ENCODE data around the gene STK10.
"Not testable (repeated sequence)": the region's sequence is repeated elsewhere in the genome, so short reads cannot be mapped to it uniquely, and the experiment has no call there.

The STK10 gene

GRCh38 chr5:172156541-172156994 is 31.5 kb downstream of the STK10 start:
- no peak overlapping the region for H3K4me3 ChIP-seq (ENCODE audit: low read length)
- H3K27ac ChIP-seq (ENCODE audit: low read length): no peak overlapping the region
- H2AFZ ChIP-seq (ENCODE audit: low read depth, low read length): no peak overlapping the region
- peaks cover 28% of the 10 kb centered on the region for H3K79me2 ChIP-seq (ENCODE audit: low read length)
- H3K4me1 ChIP-seq (ENCODE audit: low read length): peaks cover 22% of the 10 kb centered on the region
- H3K36me3 ChIP-seq (replicated peaks; ENCODE audit: low read depth, low read length): peaks cover 52% of the 10 kb centered on the region
- no peaks in the 10 kb centered on the region for H3K27me3 ChIP-seq (ENCODE audit: low read depth, low read length)
- peaks cover 46% of the 10 kb centered on the region for H4K20me1 ChIP-seq (ENCODE audit: insufficient read depth, low read length)
- TF ChIP-seq EZH2phosphoT487 (IDR thresholded peaks at IDR 0.05; ENCODE audit: low read depth): no peak
- TF ChIP-seq CTCF (IDR thresholded peaks at IDR 0.05; ENCODE audit: low read depth, low read length): no peak
- H3K9ac ChIP-seq (ENCODE audit: low read length): no peak overlapping the region
- H3K4me2 ChIP-seq (ENCODE audit: low read length): no peak overlapping the region
- no peaks in the 10 kb centered on the region for H3K9me3 ChIP-seq (ENCODE audit: insufficient read depth, low read length)

- not testable (repeated sequence) for H3K4me3 ChIP-seq (ENCODE audit: low read length); H3K9me3 ChIP-seq (ENCODE audit: insufficient read depth, low read length); H3K27ac ChIP-seq (ENCODE audit: low read length); H3K27me3 ChIP-seq (ENCODE audit: low read depth, low read length); H3K4me2 ChIP-seq (ENCODE audit: low read length); H2AFZ ChIP-seq (ENCODE audit: low read depth, low read length); H3K9ac ChIP-seq (ENCODE audit: low read length)
- Histone ChIP-seq H4K20me1 (ENCODE audit: insufficient read depth, low read length) (peaks cover 41% of the 10 kb centered on the region), H3K79me2 (ENCODE audit: low read length) (peaks cover 21% of the 10 kb centered on the region), H3K4me1 (ENCODE audit: low read length) (peaks cover 34% of the 10 kb centered on the region), H3K36me3 (replicated peaks; ENCODE audit: low read depth, low read length) (peaks cover 52% of the 10 kb centered on the region)
Observed at GRCh38 chr5:172155101-172155500, 32.9 kb downstream of the STK10 start.

GRCh38 chr5:172153695-172154094 is 34.3 kb downstream of the STK10 start:
- Histone ChIP-seq H4K20me1 (ENCODE audit: insufficient read depth, low read length) (peaks cover 34% of the 10 kb centered on the region), H3K27ac (ENCODE audit: low read length) (no peak overlapping the region), H3K36me3 (replicated peaks; ENCODE audit: low read depth, low read length) (peaks cover 49% of the 10 kb centered on the region), H3K4me2 (ENCODE audit: low read length) (no peak overlapping the region), H3K79me2 (ENCODE audit: low read length) (peaks cover 18% of the 10 kb centered on the region), H3K4me3 (ENCODE audit: low read length) (no peak overlapping the region), H2AFZ (ENCODE audit: low read depth, low read length) (no peak overlapping the region), H3K9me3 (ENCODE audit: insufficient read depth, low read length) (no peaks in the 10 kb centered on the region), H3K27me3 (ENCODE audit: low read depth, low read length) (no peaks in the 10 kb centered on the region), H3K4me1 (ENCODE audit: low read length) (peaks cover 34% of the 10 kb centered on the region), H3K9ac (ENCODE audit: low read length) (no peak overlapping the region)
- TF ChIP-seq EZH2phosphoT487 (IDR thresholded peaks at IDR 0.05; ENCODE audit: low read depth) (no peak), CTCF (IDR thresholded peaks at IDR 0.05; ENCODE audit: low read depth, low read length) (no peak)

- TF ChIP-seq CTCF (IDR thresholded peaks at IDR 0.05; ENCODE audit: low read depth, low read length) (no peak), EZH2phosphoT487 (IDR thresholded peaks at IDR 0.05; ENCODE audit: low read depth) (no peak)
- H3K9me3 ChIP-seq (ENCODE audit: insufficient read depth, low read length): no peaks in the 10 kb centered on the region
- H3K79me2 ChIP-seq (ENCODE audit: low read length): peaks cover 17% of the 10 kb centered on the region
- H3K4me2 ChIP-seq (ENCODE audit: low read length): no peak overlapping the region
- H3K27me3 ChIP-seq (ENCODE audit: low read depth, low read length): no peaks in the 10 kb centered on the region
- peaks cover 34% of the 10 kb centered on the region for H3K4me1 ChIP-seq (ENCODE audit: low read length)
- no peak overlapping the region for H3K4me3 ChIP-seq (ENCODE audit: low read length)
- peaks cover 49% of the 10 kb centered on the region for H3K36me3 ChIP-seq (replicated peaks; ENCODE audit: low read depth, low read length)
- H2AFZ ChIP-seq (ENCODE audit: low read depth, low read length): no peak overlapping the region
- no peak overlapping the region for H3K27ac ChIP-seq (ENCODE audit: low read length)
- no peak overlapping the region for H3K9ac ChIP-seq (ENCODE audit: low read length)
- peaks cover 24% of the 10 kb centered on the region for H4K20me1 ChIP-seq (ENCODE audit: insufficient read depth, low read length)
Observed at GRCh38 chr5:172151661-172152210, 36.3 kb downstream of the STK10 start.

All from OCI-LY3 (cell line).